ENCODE measurements around the gene CAMTA1. TPM values are rescaled to one million over a fixed set of nuclear protein-coding genes. Genes with fewer than 3 reads are reported as not detected.

The CAMTA1 gene
- polyA plus RNA-seq, 1 donor (not counting 4 experiments of a cell fraction or from before 2014, with no cell fraction given): 51.4 TPM

DNA sequence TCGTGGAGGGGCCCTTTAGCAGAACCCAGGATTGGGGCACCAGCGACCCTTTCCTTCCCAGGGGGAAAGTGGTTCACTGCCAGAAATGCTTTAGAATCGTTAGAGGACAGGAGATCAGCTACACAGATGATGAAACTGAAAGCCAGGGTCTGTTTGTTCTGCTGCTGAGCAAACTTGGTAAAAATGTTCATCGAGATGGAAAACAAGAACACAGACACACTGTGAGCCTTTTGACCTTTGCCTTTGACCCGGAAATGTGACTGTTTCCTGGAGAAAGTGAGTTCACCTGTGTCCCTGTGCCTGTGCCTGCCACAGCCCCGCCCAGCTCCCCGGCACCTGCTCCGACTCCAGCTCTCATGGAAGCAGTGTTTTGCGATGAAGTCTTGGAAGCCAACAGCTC lies 234.3 kb downstream of the CAMTA1 start:
- Histone ChIP-seq H3K36me3 (ENCODE audit: control insufficient read depth in 2 of 2, extremely low read depth in 1 of 2, insufficient read depth in 2 of 2, low read length in 2 of 2) (no peaks in the 10 kb centered on the region), H3K9me3 (ENCODE audit: control insufficient read depth, low read depth, low read length) (no peaks in the 10 kb centered on the region), H3K27me3 (ENCODE audit: control insufficient read depth, extremely low read depth, insufficient read depth, low read length) (peaks cover 14% of the 10 kb centered on the region), H3K4me2 (ENCODE audit: control insufficient read depth, extremely low read depth, insufficient read depth, low read depth, low read length) (no peak overlapping the region), H2AFZ (ENCODE audit: control insufficient read depth, low read length) (no peak overlapping the region), H3K9ac (ENCODE audit: control insufficient read depth, extremely low read depth, insufficient read depth, low read length) (no peak overlapping the region), H3K27ac (ENCODE audit: control insufficient read depth, insufficient read depth, low read length) (no peak overlapping the region), H3K4me3 (ENCODE audit: control insufficient read depth in 2 of 3, extremely low read depth in 1 of 3, insufficient read depth in 2 of 3, low read depth in 1 of 3, low read length in 3 of 3) (no peak overlapping the region), H3K9me1 (ENCODE audit: control insufficient read depth, extremely low read depth, insufficient read depth, low read length) (no peaks in the 10 kb centered on the region), H3K79me2 (ENCODE audit: control insufficient read depth, insufficient read depth, low read length) (no peaks in the 10 kb centered on the region), H4K20me1 (ENCODE audit: control insufficient read depth, extremely low read depth, insufficient read depth, low read length) (no peaks in the 10 kb centered on the region), H3K4me1 (ENCODE audit: control insufficient read depth, extremely low read depth, insufficient read depth, low read length) (no peaks in the 10 kb centered on the region)
- dilution Hi-C loops (cut with MboI; ENCODE audit: extremely low pct_ligation_motif_present, low sequenced_read_pairs): no loop called here
- no peak for TF ChIP-seq EZH2 (IDR thresholded peaks at IDR 0.05; ENCODE audit: low read length)
- TF ChIP-seq, protein P1, sequence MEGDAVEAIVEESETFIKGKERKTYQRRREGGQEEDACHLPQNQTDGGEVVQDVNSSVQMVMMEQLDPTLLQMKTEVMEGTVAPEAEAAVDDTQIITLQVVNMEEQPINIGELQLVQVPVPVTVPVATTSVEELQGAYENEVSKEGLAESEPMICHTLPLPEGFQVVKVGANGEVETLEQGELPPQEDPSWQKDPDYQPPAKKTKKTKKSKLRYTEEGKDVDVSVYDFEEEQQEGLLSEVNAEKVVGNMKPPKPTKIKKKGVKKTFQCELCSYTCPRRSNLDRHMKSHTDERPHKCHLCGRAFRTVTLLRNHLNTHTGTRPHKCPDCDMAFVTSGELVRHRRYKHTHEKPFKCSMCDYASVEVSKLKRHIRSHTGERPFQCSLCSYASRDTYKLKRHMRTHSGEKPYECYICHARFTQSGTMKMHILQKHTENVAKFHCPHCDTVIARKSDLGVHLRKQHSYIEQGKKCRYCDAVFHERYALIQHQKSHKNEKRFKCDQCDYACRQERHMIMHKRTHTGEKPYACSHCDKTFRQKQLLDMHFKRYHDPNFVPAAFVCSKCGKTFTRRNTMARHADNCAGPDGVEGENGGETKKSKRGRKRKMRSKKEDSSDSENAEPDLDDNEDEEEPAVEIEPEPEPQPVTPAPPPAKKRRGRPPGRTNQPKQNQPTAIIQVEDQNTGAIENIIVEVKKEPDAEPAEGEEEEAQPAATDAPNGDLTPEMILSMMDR (optimal IDR thresholded peaks at IDR 0.05 in 1 of 3, IDR thresholded peaks at IDR 0.05 in 1 of 3, conservative IDR thresholded peaks at IDR 0.05 in 1 of 3; ENCODE audit: extremely low read depth in 1 of 3, insufficient read depth in 2 of 3, low read length in 3 of 3): no peak
- no peak for DNase-seq (ENCODE audit: low read depth, low spot score)
- no peak for FAIRE-seq

DNA sequence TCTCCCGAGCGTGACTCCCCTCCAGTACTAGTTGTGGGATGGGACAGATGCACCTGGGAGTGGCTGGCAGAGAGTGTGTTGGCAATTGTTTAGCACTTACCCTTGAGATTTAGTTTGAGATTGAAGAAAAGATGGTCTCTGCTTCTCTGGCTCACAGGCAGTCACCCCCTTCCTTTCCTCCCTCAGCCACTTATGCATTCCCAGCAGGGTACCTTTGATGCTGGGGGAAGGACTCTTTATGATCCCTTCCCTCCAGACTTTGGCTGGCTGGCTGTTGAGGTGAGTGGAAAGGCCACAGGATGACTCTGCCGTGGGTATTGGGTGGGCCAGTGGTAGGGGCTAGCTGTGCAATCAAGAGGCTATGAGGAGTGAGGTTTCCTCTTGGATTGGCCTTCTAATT lies 236.8 kb downstream of the CAMTA1 start:
- H3K4me3 ChIP-seq (ENCODE audit: control insufficient read depth in 2 of 3, extremely low read depth in 1 of 3, insufficient read depth in 2 of 3, low read depth in 1 of 3, low read length in 3 of 3): no peak overlapping the region
- no peak overlapping the region for H3K9ac ChIP-seq (ENCODE audit: control insufficient read depth, extremely low read depth, insufficient read depth, low read length)
- no peaks in the 10 kb centered on the region for H4K20me1 ChIP-seq (ENCODE audit: control insufficient read depth, extremely low read depth, insufficient read depth, low read length)
- no peaks in the 10 kb centered on the region for H3K9me3 ChIP-seq (ENCODE audit: control insufficient read depth, low read depth, low read length)
- FAIRE-seq (no peak), DNase-seq (ENCODE audit: low read depth, low spot score) (no peak)
- TF ChIP-seq, protein P1 (optimal IDR thresholded peaks at IDR 0.05 in 1 of 3, IDR thresholded peaks at IDR 0.05 in 1 of 3, conservative IDR thresholded peaks at IDR 0.05 in 1 of 3; ENCODE audit: extremely low read depth in 1 of 3, insufficient read depth in 2 of 3, low read length in 3 of 3): no peak
- TF ChIP-seq EZH2 (IDR thresholded peaks at IDR 0.05; ENCODE audit: low read length): no peak
- no peak overlapping the region for H3K4me2 ChIP-seq (ENCODE audit: control insufficient read depth, extremely low read depth, insufficient read depth, low read depth, low read length)
- H3K79me2 ChIP-seq (ENCODE audit: control insufficient read depth, insufficient read depth, low read length): no peaks in the 10 kb centered on the region
- no peaks in the 10 kb centered on the region for H3K9me1 ChIP-seq (ENCODE audit: control insufficient read depth, extremely low read depth, insufficient read depth, low read length)
- peaks cover 14% of the 10 kb centered on the region for H3K27me3 ChIP-seq (ENCODE audit: control insufficient read depth, extremely low read depth, insufficient read depth, low read length)
- H3K4me1 ChIP-seq (ENCODE audit: control insufficient read depth, extremely low read depth, insufficient read depth, low read length): peaks cover 11% of the 10 kb centered on the region
- H3K27ac ChIP-seq (ENCODE audit: control insufficient read depth, insufficient read depth, low read length): no peak overlapping the region
- H3K36me3 ChIP-seq (ENCODE audit: control insufficient read depth in 2 of 2, extremely low read depth in 1 of 2, insufficient read depth in 2 of 2, low read length in 2 of 2): no peaks in the 10 kb centered on the region
- dilution Hi-C loops (cut with MboI; ENCODE audit: extremely low pct_ligation_motif_present, low sequenced_read_pairs): no loop called here
- no peak overlapping the region for H2AFZ ChIP-seq (ENCODE audit: control insufficient read depth, low read length)

Data from keratinocyte (primary cell).